ENCODE measurements around the gene THRAP3.

THRAP3 gene

GRCh38 chr1:36322786-36323635, 98.8 kb downstream of the THRAP3 start:
- in situ Hi-C loops (cut with MboI; ENCODE audit: low sequenced_read_pairs): no loop called here

- in situ Hi-C loops (cut with MboI; ENCODE audit: low sequenced_read_pairs): no loop called here
These were observed 99.6 kb downstream of the THRAP3 start, which contains the start of gene EVA1B for GRCh38 chr1:36323636-36324352. Gene EVA1B (minus strand): TSS chr1:36323645. CDS start chr1:36323037, 608 bp downstream.

GRCh38 chr1:36324353-36324703, 100.1 kb downstream of the THRAP3 start:
- in situ Hi-C loops (cut with MboI; ENCODE audit: low sequenced_read_pairs): no loop called here

- in situ Hi-C loops (cut with MboI; ENCODE audit: low sequenced_read_pairs): no loop called here
These were observed 102.3 kb downstream of the THRAP3 start for GRCh38 chr1:36326499-36326898.

- in situ Hi-C loops (cut with MboI; ENCODE audit: low sequenced_read_pairs): no loop called here
These were observed 103.3 kb downstream of the THRAP3 start for GRCh38 chr1:36327421-36328087.

- in situ Hi-C loops (cut with MboI; ENCODE audit: low sequenced_read_pairs): no loop called here
These were observed 103.8 kb downstream of the THRAP3 start for GRCh38 chr1:36328088-36328480.

GRCh38 chr1:36328713-36329112, 104.5 kb downstream of the THRAP3 start:
- in situ Hi-C loops (cut with MboI; ENCODE audit: low sequenced_read_pairs): no loop called here

- in situ Hi-C loops (cut with MboI; ENCODE audit: low sequenced_read_pairs): no loop called here
These were observed 105.6 kb downstream of the THRAP3 start for GRCh38 chr1:36329817-36330216.

GRCh38 chr1:36330940-36331339, 106.7 kb downstream of the THRAP3 start:
- in situ Hi-C loops (cut with MboI; ENCODE audit: low sequenced_read_pairs): no loop called here

- in situ Hi-C loops (cut with MboI; ENCODE audit: low sequenced_read_pairs): no loop called here
These were observed 113.6 kb downstream of the THRAP3 start for GRCh38 chr1:36337830-36338229.

- in situ Hi-C loops (cut with MboI; ENCODE audit: low sequenced_read_pairs): no loop called here
These were observed 115.0 kb downstream of the THRAP3 start for GRCh38 chr1:36339215-36339614.

- in situ Hi-C loops (cut with MboI; ENCODE audit: low sequenced_read_pairs): no loop called here
These were observed 115.4 kb downstream of the THRAP3 start for GRCh38 chr1:36339615-36340014.

- in situ Hi-C loops (cut with MboI; ENCODE audit: low sequenced_read_pairs): no loop called here
These were observed 117.5 kb downstream of the THRAP3 start for GRCh38 chr1:36341626-36342320.

- in situ Hi-C loops (cut with MboI; ENCODE audit: low sequenced_read_pairs): no loop called here
These were observed 118.4 kb downstream of the THRAP3 start for GRCh38 chr1:36342426-36343185.

GRCh38 chr1:36343651-36344394, 119.6 kb downstream of the THRAP3 start:
- in situ Hi-C loops (cut with MboI; ENCODE audit: low sequenced_read_pairs): no loop called here

GRCh38 chr1:36344395-36344680, 120.1 kb downstream of the THRAP3 start:
- in situ Hi-C loops (cut with MboI; ENCODE audit: low sequenced_read_pairs): no loop called here

- in situ Hi-C loops (cut with MboI; ENCODE audit: low sequenced_read_pairs): no loop called here
These were observed 121.1 kb downstream of the THRAP3 start for GRCh38 chr1:36345353-36345752.

- in situ Hi-C loops (cut with MboI; ENCODE audit: low sequenced_read_pairs): no loop called here
These were observed 122.6 kb downstream of the THRAP3 start for GRCh38 chr1:36346741-36347370.

- in situ Hi-C loops (cut with MboI; ENCODE audit: low sequenced_read_pairs): no loop called here
These were observed 125.0 kb downstream of the THRAP3 start for GRCh38 chr1:36349241-36349671.
